ENCODE measurements around the gene PRKAB1. TPM values are rescaled to one million over a fixed set of nuclear protein-coding genes. Genes with fewer than 3 reads are reported as not detected.

The PRKAB1 gene
- total RNA-seq, 4 donors from 2014 or later, result 12.2 to 25.9 (median 20.5) TPM

DNA sequence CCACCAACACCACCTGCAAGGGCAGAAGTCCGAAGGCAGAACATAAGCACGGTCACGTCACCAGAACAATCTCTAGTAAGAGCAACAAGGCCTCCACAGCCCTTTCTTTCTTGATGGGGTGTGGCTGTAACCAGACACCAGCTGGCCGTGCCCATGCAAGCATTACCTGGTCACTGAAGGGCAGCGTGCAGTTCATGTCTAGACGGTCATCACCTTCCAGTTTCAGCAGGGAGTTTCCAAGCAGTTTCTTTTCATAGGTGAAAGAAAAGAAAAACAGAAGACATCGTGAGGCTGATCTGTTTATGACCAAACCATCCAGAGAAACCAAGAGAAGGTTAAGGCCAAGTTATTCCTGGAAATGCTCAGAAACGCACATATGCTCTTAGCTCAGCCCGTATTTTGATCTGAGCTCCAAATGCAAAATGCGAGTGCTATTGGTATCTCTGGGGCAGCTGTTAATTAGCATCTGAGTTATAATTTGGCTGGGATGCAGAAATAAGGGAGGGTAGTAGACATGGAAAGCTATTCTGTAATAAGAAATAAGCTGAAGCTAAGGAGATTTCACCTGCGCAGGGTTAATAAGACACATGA, 42.5 kb downstream of the PRKAB1 start:
- ATAC-seq (ENCODE audit: low FRiP score) (no peak), DNase-seq (ENCODE audit: low spot score) (no peak)
- TF ChIP-seq, protein P1, sequence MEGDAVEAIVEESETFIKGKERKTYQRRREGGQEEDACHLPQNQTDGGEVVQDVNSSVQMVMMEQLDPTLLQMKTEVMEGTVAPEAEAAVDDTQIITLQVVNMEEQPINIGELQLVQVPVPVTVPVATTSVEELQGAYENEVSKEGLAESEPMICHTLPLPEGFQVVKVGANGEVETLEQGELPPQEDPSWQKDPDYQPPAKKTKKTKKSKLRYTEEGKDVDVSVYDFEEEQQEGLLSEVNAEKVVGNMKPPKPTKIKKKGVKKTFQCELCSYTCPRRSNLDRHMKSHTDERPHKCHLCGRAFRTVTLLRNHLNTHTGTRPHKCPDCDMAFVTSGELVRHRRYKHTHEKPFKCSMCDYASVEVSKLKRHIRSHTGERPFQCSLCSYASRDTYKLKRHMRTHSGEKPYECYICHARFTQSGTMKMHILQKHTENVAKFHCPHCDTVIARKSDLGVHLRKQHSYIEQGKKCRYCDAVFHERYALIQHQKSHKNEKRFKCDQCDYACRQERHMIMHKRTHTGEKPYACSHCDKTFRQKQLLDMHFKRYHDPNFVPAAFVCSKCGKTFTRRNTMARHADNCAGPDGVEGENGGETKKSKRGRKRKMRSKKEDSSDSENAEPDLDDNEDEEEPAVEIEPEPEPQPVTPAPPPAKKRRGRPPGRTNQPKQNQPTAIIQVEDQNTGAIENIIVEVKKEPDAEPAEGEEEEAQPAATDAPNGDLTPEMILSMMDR (IDR thresholded peaks at IDR 0.05), result no peak

DNA sequence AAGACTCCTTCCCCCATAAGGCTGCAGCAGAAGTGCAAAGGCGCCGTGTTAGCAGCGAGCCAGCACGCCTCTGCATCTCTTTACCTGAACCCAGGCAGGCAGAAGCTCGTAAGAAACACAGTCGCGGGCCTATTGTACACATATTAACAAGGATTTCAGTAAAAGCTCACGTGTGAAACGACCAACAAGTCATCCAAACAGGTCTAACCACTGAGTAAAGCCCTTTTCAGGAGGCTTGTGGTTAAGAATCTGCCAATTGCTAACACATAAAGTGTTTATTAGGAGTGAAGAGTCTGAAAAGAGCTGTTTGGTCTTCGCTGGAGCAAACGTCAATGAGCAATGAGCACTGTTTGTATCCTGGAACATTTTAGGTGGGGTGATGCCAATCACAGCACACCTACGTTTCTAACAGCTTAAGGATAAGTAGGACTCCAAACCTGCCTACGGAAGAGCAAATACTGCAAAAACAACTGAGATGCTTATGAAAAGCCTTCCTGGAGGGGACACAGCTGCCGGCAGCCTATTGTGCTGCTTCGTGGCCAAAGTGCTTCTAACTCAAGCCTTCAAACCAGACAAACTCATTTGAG, 43.1 kb downstream of the PRKAB1 start:
- DNase-seq (ENCODE audit: low spot score) (no peak), ATAC-seq (ENCODE audit: low FRiP score) (no peak)
- TF ChIP-seq, protein P1 (IDR thresholded peaks at IDR 0.05), result no peak

DNA sequence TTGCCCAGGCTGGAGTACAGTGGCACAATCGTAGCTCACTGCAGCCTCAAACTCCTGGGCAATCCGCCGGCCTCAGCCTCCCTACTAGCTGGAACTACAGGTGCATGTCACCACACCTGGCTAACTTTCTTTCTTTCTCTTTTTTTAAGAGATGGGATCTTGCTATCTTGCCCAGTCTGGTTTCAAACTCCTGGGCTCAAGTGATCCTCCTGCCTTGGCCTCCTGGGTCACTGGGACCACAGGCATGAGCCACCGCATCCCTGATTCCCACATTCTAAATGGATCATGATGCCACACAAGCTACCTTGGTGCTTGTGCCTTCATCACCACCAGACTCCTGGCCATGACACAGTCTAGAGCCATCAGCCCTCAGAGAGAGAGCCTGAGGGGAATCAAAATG, 43.8 kb downstream of the PRKAB1 start:
- no peak for DNase-seq (ENCODE audit: low spot score)
- TF ChIP-seq, protein P1 (IDR thresholded peaks at IDR 0.05), result no peak
- ATAC-seq (ENCODE audit: low FRiP score), result no peak

DNA sequence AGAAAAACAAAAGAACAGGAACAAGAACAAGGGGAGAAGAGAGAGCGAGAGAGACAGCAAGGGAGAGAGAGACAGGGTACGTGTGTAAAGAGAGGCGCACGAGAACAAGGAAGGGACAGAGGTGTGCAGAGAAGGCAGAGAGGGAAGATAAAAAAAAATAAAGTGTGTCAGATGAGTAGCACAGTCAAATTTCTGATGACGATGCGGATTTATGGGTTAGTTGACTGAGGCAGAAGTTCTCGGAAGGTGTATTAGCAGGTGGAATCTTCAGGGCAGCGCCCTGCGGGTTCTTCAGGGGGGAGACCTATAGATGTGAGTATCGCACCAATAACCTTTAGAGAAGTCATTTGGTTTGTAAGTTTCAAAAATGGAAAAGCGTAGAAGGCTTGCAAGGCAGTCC, 44.8 kb downstream of the PRKAB1 start:
- ATAC-seq (ENCODE audit: low FRiP score) (no peak), DNase-seq (ENCODE audit: low spot score) (no peak)
- TF ChIP-seq, protein P1 (IDR thresholded peaks at IDR 0.05), result no peak

DNA sequence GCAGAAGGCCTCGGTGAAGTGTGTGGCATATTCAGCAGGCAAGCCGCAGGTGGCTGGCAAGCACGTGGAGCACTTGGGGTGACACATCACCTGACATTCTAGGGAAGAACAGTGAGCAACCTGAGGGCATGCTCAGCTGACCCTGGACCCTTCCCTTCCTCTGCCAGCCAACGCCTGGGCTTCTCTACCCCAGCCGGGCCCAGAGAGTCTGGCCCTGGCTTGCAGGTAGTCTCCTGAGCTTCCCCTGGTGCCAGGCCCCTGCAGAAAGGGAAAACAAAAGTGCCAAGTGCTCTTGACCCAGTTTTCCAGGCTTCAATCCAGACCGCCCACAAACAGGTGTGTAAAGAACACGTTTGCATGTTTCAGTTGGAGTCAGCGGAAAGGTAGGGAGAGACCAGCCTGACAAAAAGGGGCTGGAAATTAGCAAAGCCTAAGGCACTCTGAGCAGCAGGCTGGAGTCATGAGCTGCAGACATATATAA, 45.7 kb downstream of the PRKAB1 start:
- TF ChIP-seq, protein P1 (IDR thresholded peaks at IDR 0.05), result no peak
- DNase-seq (ENCODE audit: low spot score), result no peak
- no peak for ATAC-seq (ENCODE audit: low FRiP score)

DNA sequence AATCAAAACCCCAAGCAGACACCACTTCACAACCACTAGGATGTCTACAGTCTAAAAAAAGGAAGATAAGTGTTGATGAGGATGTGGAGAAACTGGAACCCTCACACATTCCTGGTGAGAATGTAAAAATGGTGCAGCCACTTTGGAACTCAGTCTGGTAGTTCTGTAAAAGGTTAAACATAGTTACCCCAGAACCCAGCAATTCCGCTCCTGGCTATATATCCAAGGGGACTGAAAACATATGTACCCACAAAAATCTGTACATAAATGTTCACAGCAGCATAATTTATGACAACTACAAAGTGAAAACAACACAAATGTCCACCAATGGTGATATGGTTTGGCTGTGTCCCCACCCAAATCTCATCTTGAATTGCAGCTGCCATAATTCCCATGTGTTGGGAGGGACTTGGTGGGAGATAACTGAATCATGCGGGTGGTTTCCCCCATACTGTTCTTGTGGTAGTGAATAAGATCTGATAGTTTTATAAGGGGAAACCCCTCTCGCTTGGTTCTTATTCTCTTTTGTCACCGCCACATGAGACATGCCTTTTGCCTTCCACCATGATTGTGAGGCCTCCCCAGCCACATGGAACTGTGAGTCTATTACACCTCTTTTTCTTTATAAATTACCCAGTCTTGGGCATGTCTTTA, 46.8 kb downstream of the PRKAB1 start:
- ATAC-seq (ENCODE audit: low FRiP score), result no peak
- TF ChIP-seq, protein P1 (IDR thresholded peaks at IDR 0.05), result no peak
- DNase-seq (ENCODE audit: low spot score), result no peak

DNA sequence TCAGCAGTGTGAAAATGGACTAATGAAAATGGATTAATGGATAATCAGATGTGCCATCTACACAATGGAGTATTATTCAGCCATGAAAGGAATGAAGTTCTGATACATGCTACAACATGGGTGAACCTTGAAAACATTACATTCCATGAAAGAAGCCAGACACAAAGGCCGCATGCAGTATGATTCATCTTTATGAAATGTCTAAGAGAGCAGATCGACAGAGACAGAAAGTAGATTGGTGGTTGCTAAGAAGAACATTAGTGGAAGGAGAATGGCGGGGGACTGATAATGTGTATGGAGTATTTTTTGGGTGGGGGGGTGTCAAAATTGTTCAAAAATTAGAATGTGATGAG, 47.3 kb downstream of the PRKAB1 start:
- ATAC-seq (ENCODE audit: low FRiP score), result no peak
- TF ChIP-seq, protein P1 (IDR thresholded peaks at IDR 0.05), result no peak
- no peak for DNase-seq (ENCODE audit: low spot score)

All from omental fat pad (tissue), 4 donors.